NCI-H146 treated with DMSO at 0.1 percent for 48 hours (cell line): Measurements from ENCODE around the gene WWOX.

Source experiments
- DNase-seq: peaks from one replicate; lab custom pipeline; 2025; ENCODE audit not compliant: unreplicated experiment; lab: John Stamatoyannopoulos, UW

WWOX gene

GRCh38 chr16:78258375-78259065 is 159.1 kb downstream of the WWOX start:
- DNase-seq: no peak

GRCh38 chr16:78259873-78260272 is 160.4 kb downstream of the WWOX start:
- DNase-seq: no peak

- no peak for DNase-seq
Observed at GRCh38 chr16:78264642-78265041, 165.2 kb downstream of the WWOX start.

- DNase-seq: no peak
Observed at GRCh38 chr16:78269256-78269655, 169.8 kb downstream of the WWOX start.

- no peak for DNase-seq
Observed at GRCh38 chr16:78271981-78272380, 172.5 kb downstream of the WWOX start.

GRCh38 chr16:78274771-78275170 is 175.3 kb downstream of the WWOX start:
- DNase-seq: no peak

- no peak for DNase-seq
Observed at GRCh38 chr16:78275420-78275819, 176.0 kb downstream of the WWOX start.

- DNase-seq: no peak
Observed at GRCh38 chr16:78277321-78278055, 178.0 kb downstream of the WWOX start.

- no peak for DNase-seq
Observed at GRCh38 chr16:78278056-78278450, 178.6 kb downstream of the WWOX start.

GRCh38 chr16:78281115-78281514 is 181.7 kb downstream of the WWOX start:
- DNase-seq: no peak

- DNase-seq: no peak
Observed at GRCh38 chr16:78283548-78284251, 184.2 kb downstream of the WWOX start.

- no peak for DNase-seq
Observed at GRCh38 chr16:78284326-78284725, 184.9 kb downstream of the WWOX start.

- DNase-seq: no peak
Observed at GRCh38 chr16:78284957-78285434, 185.5 kb downstream of the WWOX start.

GRCh38 chr16:78285437-78285922 is 186.0 kb downstream of the WWOX start:
- DNase-seq: no peak

- no peak for DNase-seq
Observed at GRCh38 chr16:78286065-78286464, 186.6 kb downstream of the WWOX start.

GRCh38 chr16:78288888-78289287 is 189.4 kb downstream of the WWOX start:
- DNase-seq: no peak

GRCh38 chr16:78289373-78289772 is 189.9 kb downstream of the WWOX start:
- DNase-seq: no peak

- no peak for DNase-seq
Observed at GRCh38 chr16:78289844-78290277, 190.4 kb downstream of the WWOX start.

GRCh38 chr16:78290395-78290794 is 190.9 kb downstream of the WWOX start:
- DNase-seq: no peak

GRCh38 chr16:78290872-78291591 is 191.6 kb downstream of the WWOX start:
- no peak for DNase-seq

- no peak for DNase-seq
Observed at GRCh38 chr16:78291604-78292003, 192.2 kb downstream of the WWOX start.
